Loucy (cell line): ENCODE data around the gene TSEN15.

Experiments used
- H2AFZ ChIP-seq: fragments of 200-600 bp; sonication (generic); 2 replicates; pipeline ENCODE4 v1.6.0; 2016; ENCODE audit warnings: antibody characterized with exemption, mild to moderate bottlenecking, low read length, moderate library complexity
- H3F3A ChIP-seq: fragments of 200-600 bp; 2 replicates; pipeline ENCODE4 v1.6.0; 2016; ENCODE audit warnings: antibody characterized with exemption, low read depth, mild to moderate bottlenecking
- H3K27me3 ChIP-seq: fragments of 200-600 bp; sonication (generic); 2 replicates; pipeline ENCODE4 v1.6.1; 2014; ENCODE audit warnings: low read length, mild to moderate bottlenecking; ENCODE audit not compliant: insufficient read depth, poor library complexity, severe bottlenecking
- H3K36me3 ChIP-seq: fragments of 200-600 bp; sonication (generic); 2 replicates; pipeline ENCODE4 v1.6.1; 2016; ENCODE audit warnings: low read length; ENCODE audit not compliant: insufficient read depth
- H3K4me1 ChIP-seq: fragments of 200-600 bp; sonication (generic); 2 replicates; pipeline ENCODE4 v1.5.1; 2014; ENCODE audit warnings: low read length, mild to moderate bottlenecking; ENCODE audit not compliant: insufficient read depth, poor library complexity, severe bottlenecking
- H3K4me2 ChIP-seq: fragments of 200-600 bp; sonication (generic); 2 replicates; pipeline ENCODE4 v1.6.0; 2014; ENCODE audit warnings: antibody characterized with exemption, low read length, low read depth, mild to moderate bottlenecking; ENCODE audit not compliant: poor library complexity, severe bottlenecking
- H3K4me3 ChIP-seq: fragments of 200-600 bp; sonication (generic); 2 replicates; pipeline ENCODE4 v1.5.1; 2014; ENCODE audit warnings: low read length, mild to moderate bottlenecking, mixed read lengths; ENCODE audit not compliant: poor library complexity, severe bottlenecking
- H3K79me2 ChIP-seq: fragments of 200-600 bp; sonication (generic); 2 replicates; pipeline ENCODE4 v1.6.1; 2014; ENCODE audit warnings: low read length; ENCODE audit not compliant: insufficient read depth
- H3K9ac ChIP-seq: fragments of 200-600 bp; sonication (generic); 2 replicates; pipeline ENCODE4 v1.6.0; 2014; ENCODE audit warnings: mild to moderate bottlenecking, low read depth, low read length, moderate library complexity; ENCODE audit not compliant: poor library complexity, severe bottlenecking
- H3K9me2 ChIP-seq: fragments of 200-600 bp; sonication (generic); replicated peaks from 2 replicates; pipeline ENCODE4 v1.6.1; 2016; ENCODE audit warnings: low read depth, low read length, mixed read lengths
- H3K9me3 ChIP-seq: fragments of 200-600 bp; sonication (generic); 2 replicates; pipeline ENCODE4 v1.6.1; 2014; ENCODE audit warnings: mild to moderate bottlenecking, antibody characterized with exemption, low read length, low read depth; ENCODE audit not compliant: insufficient read depth
- H4K20me1 ChIP-seq: fragments of 200-600 bp; sonication (generic); 2 replicates; pipeline ENCODE4 v1.6.0; 2014; ENCODE audit warnings: antibody characterized with exemption, low read length, mild to moderate bottlenecking; ENCODE audit not compliant: insufficient read depth, poor library complexity, severe bottlenecking
- CTCF ChIP-seq: fragments of 200-600 bp; sonication (generic); conservative IDR thresholded peaks from 2 replicates; pipeline ENCODE4 v1.5.1; 2014; ENCODE audit warnings: mild to moderate bottlenecking, antibody characterized with exemption, low read length
- EZH2phosphoT487 ChIP-seq: fragments of 200-600 bp; IDR thresholded peaks from 2 replicates; pipeline ENCODE4 v1.6.1; 2018; ENCODE audit warnings: antibody characterized with exemption, mild to moderate bottlenecking, moderate library complexity, borderline replicate concordance

TSEN15 gene

GRCh38 chr1:184022668-184023067 is 28.9 kb upstream of the TSEN15 start:
- Histone ChIP-seq H3K4me2 (no peak overlapping the region), H3K79me2 (no peaks in the 10 kb centered on the region), H3F3A (no peaks in the 10 kb centered on the region), H3K27me3 (no peaks in the 10 kb centered on the region), H3K4me1 (no peaks in the 10 kb centered on the region), H3K9me2 (no peaks in the 10 kb centered on the region), H3K9me3 (no peaks in the 10 kb centered on the region), H4K20me1 (no peaks in the 10 kb centered on the region), H2AFZ (no peak overlapping the region), H3K36me3 (no peaks in the 10 kb centered on the region), H3K4me3 (no peak overlapping the region), H3K9ac (no peak overlapping the region)
- TF ChIP-seq CTCF (no peak), EZH2phosphoT487 (no peak)

GRCh38 chr1:184023171-184023570 is 28.4 kb upstream of the TSEN15 start:
- H3K27me3 ChIP-seq: no peaks in the 10 kb centered on the region
- no peaks in the 10 kb centered on the region for H3K79me2 ChIP-seq
- H3K36me3 ChIP-seq: no peaks in the 10 kb centered on the region
- no peaks in the 10 kb centered on the region for H3K9me3 ChIP-seq
- TF ChIP-seq CTCF (no peak), EZH2phosphoT487 (no peak)
- H3K9me2 ChIP-seq: no peaks in the 10 kb centered on the region
- no peak overlapping the region for H2AFZ ChIP-seq
- H4K20me1 ChIP-seq: no peaks in the 10 kb centered on the region
- no peak overlapping the region for H3K4me3 ChIP-seq
- no peak overlapping the region for H3K4me2 ChIP-seq
- H3K4me1 ChIP-seq: no peaks in the 10 kb centered on the region
- H3K9ac ChIP-seq: no peak overlapping the region
- no peaks in the 10 kb centered on the region for H3F3A ChIP-seq

- no peaks in the 10 kb centered on the region for H3K79me2 ChIP-seq
- H3K4me3 ChIP-seq: no peak overlapping the region
- H3K4me2 ChIP-seq: no peak overlapping the region
- H3K27me3 ChIP-seq: no peaks in the 10 kb centered on the region
- no peaks in the 10 kb centered on the region for H3F3A ChIP-seq
- no peak overlapping the region for H3K9ac ChIP-seq
- no peaks in the 10 kb centered on the region for H3K9me3 ChIP-seq
- H3K36me3 ChIP-seq: no peaks in the 10 kb centered on the region
- TF ChIP-seq CTCF (no peak), EZH2phosphoT487 (no peak)
- H3K9me2 ChIP-seq: no peaks in the 10 kb centered on the region
- H4K20me1 ChIP-seq: no peaks in the 10 kb centered on the region
- H2AFZ ChIP-seq: no peak overlapping the region
- no peaks in the 10 kb centered on the region for H3K4me1 ChIP-seq
Observed at GRCh38 chr1:184025242-184025675, 26.3 kb upstream of the TSEN15 start.
